ENCODE data around the gene SELP.

SELP gene

DNA sequence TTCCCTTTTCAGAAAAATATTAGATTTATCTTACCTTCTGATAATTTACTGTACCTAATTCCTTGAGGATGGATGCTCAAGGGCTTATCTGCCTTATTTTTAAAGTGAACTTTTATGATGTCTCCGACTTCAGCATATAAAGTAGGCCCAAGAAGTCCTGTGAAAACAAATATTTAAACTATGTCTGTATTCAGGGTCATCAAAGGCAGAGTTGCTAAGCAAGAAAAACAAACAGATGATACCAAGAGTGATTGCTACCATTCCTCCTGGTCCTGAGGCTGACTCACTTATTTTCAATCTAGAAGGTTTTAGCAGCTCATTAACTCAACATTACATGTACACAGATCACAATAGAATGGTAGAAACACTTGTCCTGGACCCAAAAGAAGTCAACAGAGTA lies 57.7 kb downstream of the SELP start:
- peak; percentile 19 for DNase-seq

DNA sequence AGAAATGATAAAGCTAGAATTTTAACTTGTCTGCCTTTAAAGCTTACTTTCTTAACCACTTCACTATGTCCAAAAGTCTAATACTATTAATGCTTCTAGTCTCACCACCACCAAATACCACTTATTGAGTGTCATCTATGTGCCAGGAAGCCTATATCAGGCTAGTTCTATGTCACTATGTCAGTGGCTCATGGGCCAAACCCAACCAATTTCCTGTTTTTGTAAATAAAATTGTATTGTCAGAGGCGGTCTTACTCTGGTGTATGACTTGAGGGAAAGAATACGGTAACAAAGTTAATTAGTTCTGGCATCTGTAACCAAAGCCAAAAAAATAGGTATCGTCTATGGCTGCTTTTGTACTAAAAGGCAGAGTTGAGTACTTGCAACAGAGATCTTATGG lies 58.5 kb downstream of the SELP start:
- DNase-seq: no peak

DNA sequence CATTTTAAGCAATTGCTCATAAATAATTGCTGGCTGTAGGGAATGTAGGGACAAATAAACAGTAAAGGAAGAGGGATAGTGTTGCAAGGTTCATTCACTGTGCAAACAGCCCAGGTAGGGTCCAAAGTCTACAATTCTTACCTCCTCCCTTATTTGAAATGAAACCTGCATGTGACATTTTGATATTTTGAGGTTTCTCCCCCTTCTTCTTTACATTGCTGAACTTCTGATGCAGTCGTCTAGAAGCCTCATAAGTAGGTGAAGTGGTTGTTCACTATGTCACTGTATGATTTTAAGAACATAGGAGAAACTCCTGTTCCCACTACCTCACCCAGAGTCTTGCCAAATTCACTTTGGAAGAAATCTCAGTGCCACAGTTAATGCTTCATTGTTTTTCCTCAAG lies 59.8 kb downstream of the SELP start:
- peak; percentile 17 for DNase-seq

DNA sequence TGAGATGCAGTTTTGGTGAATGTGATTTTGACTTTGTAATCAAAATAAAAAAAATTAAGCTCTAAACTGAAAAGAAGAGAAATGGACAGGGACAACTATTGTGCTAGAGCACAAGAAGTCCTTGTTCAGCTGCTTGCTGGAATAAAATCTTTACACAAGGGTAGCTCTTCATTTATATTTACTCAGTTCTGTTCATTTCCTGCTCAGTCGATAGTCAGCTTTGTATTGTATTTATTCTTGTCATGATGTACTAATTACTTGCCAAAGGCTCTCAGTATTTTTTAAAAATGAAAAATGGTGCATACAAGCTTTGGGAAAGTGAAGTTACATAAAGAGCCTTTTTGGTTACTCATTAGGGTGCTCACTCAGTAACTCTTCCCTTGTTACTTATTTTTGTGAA lies 61.4 kb downstream of the SELP start:
- peak; percentile 62 for DNase-seq

DNA sequence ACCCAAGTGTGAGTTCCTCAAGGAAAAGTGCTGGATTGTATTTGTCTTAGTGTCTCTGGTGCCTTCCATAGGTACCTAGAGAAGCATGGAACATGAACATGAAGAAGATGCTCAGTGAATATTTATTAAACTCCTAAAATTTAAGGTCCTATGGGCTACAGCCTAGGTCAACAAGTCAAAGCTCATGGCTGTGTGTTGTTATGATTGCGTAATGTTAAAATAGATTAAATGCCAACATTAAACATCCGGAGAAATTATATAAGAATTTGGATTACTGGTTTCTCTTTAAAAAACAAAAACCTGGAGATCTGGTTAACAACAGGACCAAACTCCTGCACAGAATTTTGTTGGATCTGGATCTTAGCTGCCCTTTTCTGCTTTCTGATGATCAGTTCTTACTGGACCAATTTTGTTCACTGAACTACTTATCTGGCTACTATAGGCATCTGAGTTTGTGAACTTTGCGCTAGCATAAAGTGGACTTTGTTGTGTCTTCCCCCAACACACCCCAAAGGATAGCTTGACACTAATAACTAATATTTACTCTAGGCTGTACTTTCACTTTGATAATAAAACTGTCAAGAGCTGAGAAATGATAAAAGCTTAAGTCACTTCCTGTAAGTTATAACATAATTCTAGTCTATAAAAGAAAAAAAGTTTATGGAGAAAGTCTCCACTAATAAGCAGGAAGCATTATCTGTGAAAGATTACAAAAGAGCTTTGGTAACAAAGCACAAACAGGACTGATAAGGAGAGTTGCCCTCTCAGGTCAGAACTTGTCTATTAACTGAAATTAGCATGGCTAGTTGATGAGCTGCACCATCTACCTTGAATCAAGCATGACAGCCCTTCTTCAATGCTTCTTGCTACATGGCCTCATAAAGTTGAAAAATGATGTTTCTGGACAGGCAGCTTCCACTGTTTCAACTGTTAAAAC lies 64.3 kb downstream of the SELP start:
- no peak for DNase-seq

DNA sequence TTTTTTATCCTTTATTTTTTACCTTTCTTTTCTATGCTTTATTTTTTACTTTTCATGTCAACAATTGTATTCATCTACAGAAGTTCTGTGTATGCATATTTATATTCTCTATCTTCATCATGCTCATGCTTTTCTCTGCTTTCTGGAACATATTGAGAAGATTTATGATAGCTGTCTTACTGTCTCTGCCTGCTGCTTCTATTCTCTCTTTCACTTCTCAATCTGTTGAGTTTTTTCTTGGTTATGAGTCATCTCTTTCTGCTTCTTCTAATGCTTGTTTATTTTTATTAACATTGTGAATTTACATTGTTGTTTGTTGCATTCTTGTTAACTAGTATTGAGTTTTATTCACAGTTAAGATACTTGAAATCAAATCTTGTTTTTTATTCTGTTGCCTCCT lies 66.3 kb downstream of the SELP start:
- no peak for DNase-seq

DNA sequence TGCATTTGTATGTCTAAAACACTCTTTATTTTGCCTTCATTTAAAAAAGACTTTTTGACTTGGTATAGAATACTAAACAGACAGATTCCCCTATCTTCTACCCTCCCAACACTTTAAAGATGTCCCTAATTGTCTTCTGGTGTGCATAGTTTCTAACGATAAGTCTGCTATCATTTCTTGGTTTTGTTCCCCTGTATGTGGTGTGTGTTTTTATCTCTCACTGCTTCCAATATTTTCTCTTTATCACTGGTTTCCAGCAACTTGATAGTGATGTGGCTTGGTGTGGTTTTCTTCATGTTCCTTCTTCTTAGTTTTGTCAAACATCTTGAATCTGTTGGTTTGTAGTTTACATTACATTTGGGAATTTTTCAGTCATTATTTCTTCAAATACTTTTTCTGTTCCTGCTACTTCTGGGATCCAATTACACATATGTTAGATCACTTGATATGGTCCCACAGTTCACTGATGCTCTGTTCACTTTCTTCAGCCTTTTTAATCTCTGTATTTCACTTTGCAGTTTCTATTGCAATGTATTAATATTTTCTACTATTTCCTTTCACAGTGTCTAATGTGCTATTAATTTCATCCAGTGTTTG lies 66.8 kb downstream of the SELP start:
- no peak for DNase-seq

DNA sequence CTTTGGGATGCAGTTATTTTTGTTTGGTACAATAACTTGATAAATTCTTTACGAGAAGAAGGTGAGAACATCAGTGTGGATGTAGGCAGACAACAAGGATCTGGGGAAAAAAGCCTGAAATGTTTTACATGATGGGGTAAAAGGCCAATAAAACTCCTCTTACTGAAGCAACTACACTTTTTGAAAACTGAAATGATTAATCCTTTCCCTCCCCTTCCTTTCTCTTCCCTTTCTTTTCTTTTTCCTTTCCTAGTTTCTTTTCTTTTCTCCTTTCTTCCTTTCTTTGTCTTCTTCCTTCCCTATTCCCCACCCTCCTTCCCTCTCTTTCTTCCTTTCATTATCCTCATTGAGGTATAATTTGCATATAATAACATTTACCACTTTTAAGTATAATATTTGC lies 68.2 kb downstream of the SELP start:
- no peak for DNase-seq

DNA sequence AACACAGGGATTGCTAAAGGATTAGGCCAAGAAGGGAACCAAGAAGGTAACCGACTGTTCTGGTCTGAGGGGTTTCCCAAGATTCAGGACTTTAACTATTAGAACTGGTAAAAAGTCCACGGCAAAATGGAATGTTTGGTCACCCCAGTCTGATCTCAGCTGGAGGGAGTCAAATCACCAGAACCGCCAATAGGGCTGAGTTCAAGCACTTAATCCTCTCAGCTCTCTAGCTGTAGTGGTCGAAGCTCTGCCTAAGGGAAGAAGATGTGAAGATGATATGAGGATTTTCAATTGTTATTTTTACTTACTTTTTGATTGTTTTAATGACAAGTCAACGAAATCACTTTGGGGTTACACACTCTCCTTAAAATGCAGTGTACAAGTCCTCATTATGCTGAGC lies 72.8 kb downstream of the SELP start:
- DNase-seq: no peak

DNA sequence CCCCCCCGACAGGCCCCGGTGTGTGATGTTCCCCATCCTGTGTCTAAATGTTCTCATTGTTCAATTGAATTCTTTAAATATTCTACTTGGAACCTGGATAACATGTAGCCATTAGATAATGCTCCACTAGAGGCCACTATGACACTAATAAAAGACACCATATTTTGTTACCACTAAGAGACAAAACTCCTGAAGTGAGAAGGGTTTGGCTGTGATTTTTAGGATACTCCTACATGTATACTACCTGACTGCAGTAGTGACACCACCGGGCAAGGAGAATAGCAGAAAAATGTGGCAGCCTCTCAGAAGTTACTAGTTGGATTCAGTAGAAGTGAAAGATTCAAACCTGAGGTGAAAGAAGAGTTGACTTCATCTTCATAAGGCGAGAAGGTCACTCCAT lies 79.6 kb downstream of the SELP start:
- DNase-seq: peak; percentile 53

DNA sequence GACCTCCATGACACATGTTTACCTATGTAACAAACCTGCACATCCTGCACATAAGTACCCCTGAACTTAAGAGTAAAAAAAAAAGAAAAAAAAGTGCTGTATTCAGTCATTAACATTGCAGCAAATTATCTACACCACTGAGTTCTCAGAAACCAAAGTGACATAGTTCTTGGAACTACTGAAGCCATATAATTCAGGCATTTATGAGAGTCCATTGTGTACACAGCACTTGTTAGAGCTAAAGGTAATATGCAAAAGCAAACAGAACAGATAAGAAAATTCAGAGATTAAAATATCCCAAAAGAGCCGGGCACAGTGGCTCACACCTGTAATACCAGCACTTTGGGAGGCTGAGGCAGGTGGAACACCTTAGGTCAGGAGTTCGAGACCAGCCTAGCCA lies 81.6 kb downstream of the SELP start:
- DNase-seq: no peak

DNA sequence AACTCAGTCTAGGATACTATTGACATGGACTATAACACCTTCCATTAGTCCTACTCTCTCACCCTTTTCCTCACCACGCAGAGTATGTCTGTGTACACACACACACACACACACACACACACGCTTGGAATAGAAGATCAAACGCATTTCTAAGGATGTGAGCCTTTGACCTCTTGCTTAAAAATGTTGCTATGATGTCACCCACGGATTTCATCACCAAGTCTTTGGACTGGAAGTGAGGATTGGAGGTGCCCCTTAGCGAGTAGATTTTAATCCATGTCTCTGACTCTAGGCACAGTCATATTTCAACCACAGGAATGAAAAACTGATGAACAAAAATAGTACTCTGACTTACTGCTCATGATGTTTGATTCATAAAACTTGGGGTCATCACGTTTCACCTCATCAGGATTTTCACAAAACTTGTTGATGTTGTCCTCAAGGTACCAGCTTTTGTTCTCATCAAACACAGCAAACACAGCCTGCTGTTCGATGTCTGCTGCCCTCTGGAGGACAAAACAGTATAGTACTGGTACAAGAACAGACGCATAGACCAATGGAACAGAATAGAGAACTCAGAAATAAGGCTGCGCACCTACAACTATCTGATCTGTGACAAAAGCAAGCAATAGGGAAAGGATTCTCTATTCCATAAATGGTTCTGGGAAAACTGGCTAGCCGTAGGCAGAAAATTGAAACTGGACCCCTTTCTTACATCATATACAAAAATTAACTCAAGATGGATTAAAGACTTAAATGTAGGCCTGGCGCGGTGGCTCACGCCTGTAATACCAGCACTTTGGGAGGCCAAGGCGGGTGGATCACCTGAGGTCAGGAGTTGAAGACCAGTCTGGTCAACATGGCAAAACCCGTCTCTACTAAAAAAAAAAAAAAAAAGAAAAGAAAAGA lies 83.6 kb downstream of the SELP start:
- DNase-seq: peak; percentile 70

DNA sequence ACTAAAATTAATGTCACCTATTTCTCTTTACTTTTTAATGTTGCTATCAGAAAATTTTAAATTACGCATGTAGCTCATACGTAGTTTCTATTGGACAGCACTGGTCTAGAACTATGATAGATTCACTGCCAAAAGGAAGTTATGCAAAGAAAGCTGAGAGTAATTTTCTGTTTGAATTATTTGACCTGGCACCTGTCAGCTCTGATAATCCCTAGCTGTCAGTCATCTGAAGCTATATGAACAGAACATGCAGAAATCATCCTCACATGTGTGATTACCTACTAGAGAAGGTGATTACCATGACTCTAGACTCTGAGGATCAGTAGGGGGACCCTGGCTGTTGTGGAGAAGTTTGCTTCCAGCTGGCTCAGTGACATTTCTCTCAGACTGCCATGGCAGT lies 84.5 kb downstream of the SELP start:
- no peak for DNase-seq

DNA sequence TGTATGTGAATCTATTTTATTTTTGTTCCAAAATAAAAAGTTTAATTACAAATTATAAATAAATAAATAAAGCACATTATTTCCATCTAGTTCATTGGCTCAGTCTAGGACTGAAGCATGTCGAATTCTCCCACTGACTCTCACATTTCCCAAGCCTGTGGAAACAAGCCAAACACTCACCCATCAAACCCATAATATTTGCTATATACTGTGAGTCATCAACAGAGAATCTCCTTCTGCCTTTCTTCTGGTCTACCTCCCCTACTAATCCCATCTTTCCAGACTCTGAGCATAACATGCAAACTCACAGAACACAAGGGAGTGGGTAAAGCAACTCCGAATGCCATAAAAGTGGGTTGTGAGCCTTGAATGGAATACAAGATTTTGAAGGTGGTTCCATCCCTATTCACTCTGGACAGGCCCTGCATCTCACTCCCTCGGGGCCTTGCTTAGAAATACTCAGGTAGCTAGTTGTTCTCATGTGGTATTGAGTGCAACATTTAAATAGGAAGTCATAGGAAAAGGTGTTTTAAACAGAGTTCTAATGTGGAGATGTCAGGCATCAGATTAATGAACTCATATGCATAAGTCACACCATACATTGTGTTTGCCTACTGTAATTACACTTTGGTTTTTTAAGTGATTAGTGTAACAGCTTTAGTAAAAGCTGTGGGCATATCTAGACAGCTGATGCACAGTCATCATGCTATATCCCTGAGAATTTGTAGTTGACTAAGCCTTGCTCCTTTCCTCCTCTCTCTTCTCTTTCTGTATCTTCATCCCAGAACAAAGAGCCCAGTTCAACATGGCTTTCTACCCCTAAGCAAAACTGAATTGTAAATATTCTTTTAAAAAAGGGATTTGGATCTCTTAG lies 90.7 kb downstream of the SELP start:
- DNase-seq: no peak
